ENCODE measurements around the gene TMEM132C. TPM values are rescaled to one million over a fixed set of nuclear protein-coding genes. Genes with fewer than 3 reads are reported as not detected.

The TMEM132C gene
- total and polyA plus RNA-seq, 7 donors, result 0.60 to 3.5 (median 1.7) TPM; not detected in 1

GRCh38 chr12:128698301-128698972 is 431.5 kb downstream of the TMEM132C start:
- no peak for TF ChIP-seq POLR2A (IDR thresholded peaks at IDR 0.05)
- TF ChIP-seq EP300 (IDR thresholded peaks at IDR 0.05), result no peak
- TF ChIP-seq, protein P1, sequence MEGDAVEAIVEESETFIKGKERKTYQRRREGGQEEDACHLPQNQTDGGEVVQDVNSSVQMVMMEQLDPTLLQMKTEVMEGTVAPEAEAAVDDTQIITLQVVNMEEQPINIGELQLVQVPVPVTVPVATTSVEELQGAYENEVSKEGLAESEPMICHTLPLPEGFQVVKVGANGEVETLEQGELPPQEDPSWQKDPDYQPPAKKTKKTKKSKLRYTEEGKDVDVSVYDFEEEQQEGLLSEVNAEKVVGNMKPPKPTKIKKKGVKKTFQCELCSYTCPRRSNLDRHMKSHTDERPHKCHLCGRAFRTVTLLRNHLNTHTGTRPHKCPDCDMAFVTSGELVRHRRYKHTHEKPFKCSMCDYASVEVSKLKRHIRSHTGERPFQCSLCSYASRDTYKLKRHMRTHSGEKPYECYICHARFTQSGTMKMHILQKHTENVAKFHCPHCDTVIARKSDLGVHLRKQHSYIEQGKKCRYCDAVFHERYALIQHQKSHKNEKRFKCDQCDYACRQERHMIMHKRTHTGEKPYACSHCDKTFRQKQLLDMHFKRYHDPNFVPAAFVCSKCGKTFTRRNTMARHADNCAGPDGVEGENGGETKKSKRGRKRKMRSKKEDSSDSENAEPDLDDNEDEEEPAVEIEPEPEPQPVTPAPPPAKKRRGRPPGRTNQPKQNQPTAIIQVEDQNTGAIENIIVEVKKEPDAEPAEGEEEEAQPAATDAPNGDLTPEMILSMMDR (IDR thresholded peaks at IDR 0.05), result no peak
- TF ChIP-seq POLR2AphosphoS5 (IDR thresholded peaks at IDR 0.05), result no peak
- DNase-seq, result no peak
- intact Hi-C loops (cut with DNase I), result no loop called here
- Histone ChIP-seq H3K9me3 (no peaks in the 10 kb centered on the region), H3K36me3 (no peaks in the 10 kb centered on the region), H3K27ac (no peak overlapping the region), H3K4me3 (no peak overlapping the region), H3K27me3 (no peaks in the 10 kb centered on the region), H3K4me1 (no peaks in the 10 kb centered on the region)
- WGBS, 2 donors, result 82 to 86% methylated on average over 12 of the region's 12 CpGs

GRCh38 chr12:128699106-128699505 is 432.1 kb downstream of the TMEM132C start:
- no peak for DNase-seq
- no peaks in the 10 kb centered on the region for H3K9me3 ChIP-seq
- H3K4me1 ChIP-seq, result no peaks in the 10 kb centered on the region
- 91 to 92% methylated on average over 4 of the region's 4 CpGs for WGBS, 2 donors
- intact Hi-C loops (cut with DNase I), result no loop called here
- no peak overlapping the region for H3K4me3 ChIP-seq
- no peak overlapping the region for H3K27ac ChIP-seq
- H3K27me3 ChIP-seq, result no peaks in the 10 kb centered on the region
- no peaks in the 10 kb centered on the region for H3K36me3 ChIP-seq
- no peak for TF ChIP-seq POLR2AphosphoS5 (IDR thresholded peaks at IDR 0.05)
- no peak for TF ChIP-seq EP300 (IDR thresholded peaks at IDR 0.05)
- TF ChIP-seq, protein P1 (IDR thresholded peaks at IDR 0.05), result no peak
- TF ChIP-seq POLR2A (IDR thresholded peaks at IDR 0.05), result no peak

DNA sequence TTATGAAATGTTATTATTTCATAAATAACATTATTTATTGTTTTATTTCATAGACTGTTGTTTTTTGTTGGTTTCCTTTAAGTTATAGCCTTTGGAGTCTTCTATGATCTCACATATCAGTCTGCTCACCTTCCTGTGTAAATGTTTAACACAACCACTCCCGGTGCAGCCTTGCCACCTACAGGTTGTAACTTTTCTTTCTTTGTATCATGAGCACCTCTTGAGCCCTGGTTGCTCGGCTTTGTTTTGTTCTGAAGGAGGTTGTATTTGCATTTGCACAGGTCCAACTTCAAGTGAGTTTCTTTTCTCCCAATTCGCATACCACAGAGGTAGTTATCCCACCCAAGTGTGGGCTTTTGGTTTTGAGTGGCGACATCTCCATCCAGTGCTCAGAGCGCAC is 435.4 kb downstream of the TMEM132C start:
- Histone ChIP-seq H3K27me3 (no peaks in the 10 kb centered on the region), H3K36me3 (no peaks in the 10 kb centered on the region), H3K27ac (no peak overlapping the region), H3K4me1 (no peaks in the 10 kb centered on the region), H3K4me3 (no peak overlapping the region), H3K9me3 (no peaks in the 10 kb centered on the region)
- no peak for TF ChIP-seq EP300 (IDR thresholded peaks at IDR 0.05)
- TF ChIP-seq, protein P1 (IDR thresholded peaks at IDR 0.05), result no peak
- TF ChIP-seq POLR2A (IDR thresholded peaks at IDR 0.05), result no peak
- TF ChIP-seq POLR2AphosphoS5 (IDR thresholded peaks at IDR 0.05), result no peak
- DNase-seq, result no peak
- 36 to 70% methylated on average over 5 of the region's 5 CpGs for WGBS, 2 donors
- intact Hi-C loops (cut with DNase I), result no loop called here

DNA sequence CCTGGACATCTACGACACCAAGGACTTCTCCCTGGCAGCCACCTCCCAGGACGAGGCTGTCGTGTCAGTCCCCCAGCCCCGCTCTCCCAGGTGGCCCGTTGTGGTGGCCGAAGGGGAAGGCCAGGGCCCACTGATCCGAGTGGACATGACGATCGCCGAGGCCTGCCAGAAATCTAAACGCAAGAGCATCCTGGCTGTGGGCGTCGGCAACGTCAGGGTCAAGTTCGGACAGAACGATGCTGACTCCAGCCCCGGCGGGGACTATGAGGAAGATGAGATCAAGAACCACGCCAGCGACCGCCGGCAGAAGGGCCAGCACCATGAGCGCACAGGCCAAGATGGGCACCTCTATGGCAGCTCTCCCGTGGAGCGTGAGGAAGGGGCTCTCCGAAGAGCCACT is 438.2 kb downstream of the TMEM132C start:
- no peak for DNase-seq
- no peaks in the 10 kb centered on the region for H3K27me3 ChIP-seq
- no peak overlapping the region for H3K4me3 ChIP-seq
- no peaks in the 10 kb centered on the region for H3K36me3 ChIP-seq
- TF ChIP-seq, protein P1 (IDR thresholded peaks at IDR 0.05), result no peak
- TF ChIP-seq POLR2AphosphoS5 (IDR thresholded peaks at IDR 0.05) (no peak), EP300 (IDR thresholded peaks at IDR 0.05) (no peak), POLR2A (IDR thresholded peaks at IDR 0.05) (no peak)
- H3K4me1 ChIP-seq, result no peaks in the 10 kb centered on the region
- no peak overlapping the region for H3K27ac ChIP-seq
- intact Hi-C loops (cut with DNase I), result no loop called here
- WGBS, 2 donors, result 93 to 96% methylated on average over 26 of the region's 26 CpGs
- H3K9me3 ChIP-seq, result no peaks in the 10 kb centered on the region

- Histone ChIP-seq H3K4me1 (no peaks in the 10 kb centered on the region), H3K36me3 (no peaks in the 10 kb centered on the region), H3K27me3 (no peaks in the 10 kb centered on the region), H3K27ac (no peak overlapping the region), H3K4me3 (no peak overlapping the region), H3K9me3 (no peaks in the 10 kb centered on the region)
- TF ChIP-seq, protein P1 (IDR thresholded peaks at IDR 0.05), result no peak
- DNase-seq, result no peak
- WGBS, 2 donors, result 87 to 92% methylated on average over 8 of the region's 8 CpGs
- intact Hi-C loops (cut with DNase I), result no loop called here
These were observed 440.5 kb downstream of the TMEM132C start for GRCh38 chr12:128707488-128707887.

Measured in sigmoid colon (tissue), 7 donors.